ENCODE measurements around the gene COL1A2. TPM values are rescaled to one million over a fixed set of nuclear protein-coding genes. Genes with fewer than 3 reads are reported as not detected.

The COL1A2 gene
- polyA plus RNA-seq, 1 donor from 2014 or later, result 2.5 TPM

GRCh38 chr7:94477878-94478277 lies 83.2 kb downstream of the COL1A2 start:
- Histone ChIP-seq H3K9ac (ENCODE audit: low read length) (no peak overlapping the region), H3K79me2 (replicated peaks; ENCODE audit: insufficient read depth, low read length) (no peaks in the 10 kb centered on the region), H3K36me3 (ENCODE audit: insufficient read depth, low read length) (no peaks in the 10 kb centered on the region), H3K4me2 (ENCODE audit: low read length) (no peak overlapping the region), H3K9me2 (ENCODE audit: insufficient read depth, low read length) (no peaks in the 10 kb centered on the region), H3F3A (ENCODE audit: insufficient read depth, low read length, poor library complexity, severe bottlenecking) (no peaks in the 10 kb centered on the region), H4K20me1 (ENCODE audit: insufficient read depth) (no peaks in the 10 kb centered on the region), H3K27me3 (ENCODE audit: insufficient read depth, low read depth, low read length) (no peaks in the 10 kb centered on the region), H3K27ac (ENCODE audit: low read length) (no peak overlapping the region), H3K4me3 (ENCODE audit: low read length) (no peak overlapping the region), H3K9me3 (ENCODE audit: low read length) (no peaks in the 10 kb centered on the region), H2AFZ (ENCODE audit: low read depth, low read length) (no peak overlapping the region)
- no peak for TF ChIP-seq TAF1 (IDR thresholded peaks at IDR 0.05; ENCODE audit: low read depth)
- TF ChIP-seq CTCF (IDR thresholded peaks at IDR 0.05; ENCODE audit: poor library complexity, severe bottlenecking), result no peak

- no peak overlapping the region for H2AFZ ChIP-seq (ENCODE audit: low read depth, low read length)
- no peaks in the 10 kb centered on the region for H3K9me2 ChIP-seq (ENCODE audit: insufficient read depth, low read length)
- H4K20me1 ChIP-seq (ENCODE audit: insufficient read depth), result no peaks in the 10 kb centered on the region
- H3K4me3 ChIP-seq (ENCODE audit: low read length), result no peak overlapping the region
- no peaks in the 10 kb centered on the region for H3K9me3 ChIP-seq (ENCODE audit: low read length)
- H3K79me2 ChIP-seq (replicated peaks; ENCODE audit: insufficient read depth, low read length), result no peaks in the 10 kb centered on the region
- no peaks in the 10 kb centered on the region for H3K36me3 ChIP-seq (ENCODE audit: insufficient read depth, low read length)
- H3K9ac ChIP-seq (ENCODE audit: low read length), result no peak overlapping the region
- no peaks in the 10 kb centered on the region for H3F3A ChIP-seq (ENCODE audit: insufficient read depth, low read length, poor library complexity, severe bottlenecking)
- TF ChIP-seq MXI1 (conservative IDR thresholded peaks at IDR 0.05; ENCODE audit: poor library complexity, severe bottlenecking), result no peak
- no peak for TF ChIP-seq SMC3 (conservative IDR thresholded peaks at IDR 0.05; ENCODE audit: poor library complexity)
- no peak for TF ChIP-seq REST (IDR thresholded peaks at IDR 0.05; ENCODE audit: borderline replicate concordance)
- TF ChIP-seq RAD21 (conservative IDR thresholded peaks at IDR 0.05), result no peak
- TF ChIP-seq CTCF (IDR thresholded peaks at IDR 0.05; ENCODE audit: poor library complexity, severe bottlenecking), result no peak
- no peak for TF ChIP-seq POLR2AphosphoS5 (IDR thresholded peaks at IDR 0.05)
- no peak for TF ChIP-seq EZH2 (IDR thresholded peaks at IDR 0.05; ENCODE audit: borderline replicate concordance, insufficient read depth, low read length, poor library complexity, severe bottlenecking)
- TF ChIP-seq TAF1 (IDR thresholded peaks at IDR 0.05; ENCODE audit: low read depth), result no peak
- no peak for TF ChIP-seq EP300 (conservative IDR thresholded peaks at IDR 0.05; ENCODE audit: poor library complexity, severe bottlenecking)
- no peaks in the 10 kb centered on the region for H3K27me3 ChIP-seq (ENCODE audit: insufficient read depth, low read depth, low read length)
- H3K4me2 ChIP-seq (ENCODE audit: low read length), result no peak overlapping the region
- H3K27ac ChIP-seq (ENCODE audit: low read length), result no peak overlapping the region
Observed at GRCh38 chr7:94478648-94479214, 84.0 kb downstream of the COL1A2 start.

Other genes with a start within 250 kb of the COL1A2 start
- 157 and 187 TPM in 2 replicates for gene CASD1, start 114.9 kb downstream of the COL1A2 start, polyA plus RNA-seq